DOHH2 (cell line): Measurements from ENCODE around the gene ERAP2.

Source experiments
- H3F3A ChIP-seq: fragments of 200-600 bp; sonication (generic), shearing (Covaris generic); 2 replicates; pipeline ENCODE4 v1.6.0; 2016; ENCODE audit warnings: antibody characterized with exemption, mild to moderate bottlenecking; ENCODE audit not compliant: control insufficient read depth, insufficient read depth
- H3K27ac ChIP-seq: fragments of 200-600 bp; sonication (generic); 2 replicates; pipeline ENCODE4 v1.5.1; 2014; ENCODE audit warnings: low read depth, mild to moderate bottlenecking, low read length, moderate library complexity
- H3K27me3 ChIP-seq: fragments of 200-600 bp; sonication (generic); 2 replicates; pipeline ENCODE4 v1.6.1; 2014; ENCODE audit warnings: mild to moderate bottlenecking, low read length, mixed read lengths; ENCODE audit not compliant: control insufficient read depth
- H3K36me3 ChIP-seq: fragments of 200-600 bp; sonication (generic); 2 replicates; pipeline ENCODE4 v1.6.1; 2014; ENCODE audit warnings: mild to moderate bottlenecking, low read length, moderate library complexity, mixed read lengths; ENCODE audit not compliant: control insufficient read depth
- H3K4me1 ChIP-seq: fragments of 200-600 bp; sonication (generic); 2 replicates; pipeline ENCODE4 v1.6.1; 2014; ENCODE audit warnings: mild to moderate bottlenecking, low read length, mixed read lengths; ENCODE audit not compliant: control insufficient read depth
- H3K4me2 ChIP-seq: fragments of 200-600 bp; sonication (generic); 2 replicates; pipeline ENCODE4 v1.6.0; 2014; ENCODE audit warnings: mild to moderate bottlenecking, low read length, moderate library complexity
- H3K4me3 ChIP-seq: fragments of 200-600 bp; sonication (generic); 2 replicates; pipeline ENCODE4 v1.5.1; 2014; ENCODE audit warnings: mild to moderate bottlenecking, low read length, mixed read lengths
- H3K79me2 ChIP-seq: fragments of 200-600 bp; sonication (generic); 2 replicates; pipeline ENCODE4 v1.6.1; 2014; ENCODE audit warnings: mild to moderate bottlenecking, low read length, mixed read lengths; ENCODE audit not compliant: control insufficient read depth
- H3K9me2 ChIP-seq: fragments of 200-600 bp; sonication (generic); replicated peaks from 2 replicates; pipeline ENCODE4 v1.6.1; 2014; ENCODE audit warnings: mild to moderate bottlenecking, low read length, mixed read lengths; ENCODE audit not compliant: control insufficient read depth
- H3K9me3 ChIP-seq: fragments of 200-600 bp; sonication (generic); 2 replicates; pipeline ENCODE4 v1.6.1; 2014; ENCODE audit warnings: antibody characterized with exemption, low read length, mixed read lengths; ENCODE audit not compliant: control insufficient read depth, insufficient read depth
- H4K20me1 ChIP-seq: fragments of 200-600 bp; sonication (generic); 2 replicates; pipeline ENCODE4 v1.6.0; 2014; ENCODE audit warnings: low read depth, mild to moderate bottlenecking, antibody characterized with exemption, low read length, moderate library complexity; ENCODE audit not compliant: control insufficient read depth, insufficient read depth
- CTCF ChIP-seq: fragments of 200-600 bp; sonication (generic); IDR thresholded peaks from one replicate; pipeline ENCODE4 v1.5.1; 2014; ENCODE audit warnings: antibody characterized with exemption, mild to moderate bottlenecking, low read depth, low read length; ENCODE audit not compliant: poor library complexity, severe bottlenecking
- EZH2phosphoT487 ChIP-seq: fragments of 200-600 bp; sonication (generic); IDR thresholded peaks from 2 replicates; pipeline ENCODE4 v1.6.1; 2017; ENCODE audit warnings: borderline replicate concordance, mild to moderate bottlenecking, antibody characterized with exemption, low read length, moderate library complexity, mixed read lengths

Gene ERAP2

GRCh38 chr5:96857454-96857853, 18.8 kb upstream of the ERAP2 start:
- Histone ChIP-seq H3K36me3 (no peaks in the 10 kb centered on the region), H3K4me2 (no peak overlapping the region), H3K9me2 (no peaks in the 10 kb centered on the region), H3F3A (no peaks in the 10 kb centered on the region), H3K9me3 (no peaks in the 10 kb centered on the region), H3K27ac (no peak overlapping the region), H4K20me1 (no peaks in the 10 kb centered on the region), H3K4me1 (no peaks in the 10 kb centered on the region), H3K27me3 (no peaks in the 10 kb centered on the region), H3K79me2 (no peaks in the 10 kb centered on the region), H3K4me3 (no peak overlapping the region)
- TF ChIP-seq CTCF (no peak), EZH2phosphoT487 (no peak)

- no peaks in the 10 kb centered on the region for H3K27me3 ChIP-seq
- no peaks in the 10 kb centered on the region for H3K4me1 ChIP-seq
- H3K9me3 ChIP-seq, result no peaks in the 10 kb centered on the region
- H3K79me2 ChIP-seq, result no peaks in the 10 kb centered on the region
- H3K9me2 ChIP-seq, result no peaks in the 10 kb centered on the region
- no peak overlapping the region for H3K4me2 ChIP-seq
- H4K20me1 ChIP-seq, result no peaks in the 10 kb centered on the region
- TF ChIP-seq CTCF, result no peak
- no peak for TF ChIP-seq EZH2phosphoT487
- no peak overlapping the region for H3K27ac ChIP-seq
- no peaks in the 10 kb centered on the region for H3F3A ChIP-seq
- H3K36me3 ChIP-seq, result no peaks in the 10 kb centered on the region
- no peak overlapping the region for H3K4me3 ChIP-seq
Observed at GRCh38 chr5:96857924-96858323, 18.4 kb upstream of the ERAP2 start.

DNA sequence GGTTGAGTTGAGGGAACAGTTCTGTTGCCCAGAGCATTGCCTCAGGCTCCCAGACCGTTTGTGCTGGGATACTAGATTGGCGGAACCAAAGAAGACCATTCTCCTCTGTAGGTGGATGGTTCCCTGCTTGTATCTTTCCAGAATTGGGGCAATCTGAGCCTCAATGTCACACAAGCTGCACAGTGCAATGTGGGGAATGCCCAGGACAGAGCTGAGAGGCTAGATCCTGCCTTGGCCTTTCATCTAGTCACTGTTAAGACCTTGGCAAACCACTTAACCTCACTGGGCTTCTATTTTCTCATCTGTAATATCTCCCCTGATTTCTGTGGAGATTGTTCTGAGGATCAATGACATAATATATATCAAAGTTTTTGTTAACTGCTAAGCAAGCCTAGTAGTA, 16.9 kb upstream of the ERAP2 start:
- H3K4me3 ChIP-seq, result no peak overlapping the region
- H3K79me2 ChIP-seq, result no peaks in the 10 kb centered on the region
- H3K27me3 ChIP-seq, result no peaks in the 10 kb centered on the region
- H3F3A ChIP-seq, result no peaks in the 10 kb centered on the region
- TF ChIP-seq EZH2phosphoT487, result no peak
- TF ChIP-seq CTCF, result no peak
- no peaks in the 10 kb centered on the region for H4K20me1 ChIP-seq
- H3K9me2 ChIP-seq, result no peaks in the 10 kb centered on the region
- no peak overlapping the region for H3K27ac ChIP-seq
- H3K36me3 ChIP-seq, result no peaks in the 10 kb centered on the region
- no peaks in the 10 kb centered on the region for H3K4me1 ChIP-seq
- no peaks in the 10 kb centered on the region for H3K9me3 ChIP-seq
- no peak overlapping the region for H3K4me2 ChIP-seq

- Histone ChIP-seq H3K27ac (no peak overlapping the region), H3K9me3 (no peaks in the 10 kb centered on the region), H3K4me2 (no peak overlapping the region), H3K4me1 (no peaks in the 10 kb centered on the region), H3K4me3 (no peak overlapping the region), H3K27me3 (no peaks in the 10 kb centered on the region), H3K79me2 (no peaks in the 10 kb centered on the region), H3K36me3 (no peaks in the 10 kb centered on the region), H3F3A (no peaks in the 10 kb centered on the region), H4K20me1 (no peaks in the 10 kb centered on the region), H3K9me2 (no peaks in the 10 kb centered on the region)
- TF ChIP-seq CTCF (no peak), EZH2phosphoT487 (no peak)
Observed at GRCh38 chr5:96861076-96861475, 15.2 kb upstream of the ERAP2 start.
